ENCODE data around the gene PRKAG3.

PRKAG3 gene

GRCh38 chr2:218812861-218813260 lies 18.7 kb downstream of the PRKAG3 start:
- no peak for DNase-seq

DNA sequence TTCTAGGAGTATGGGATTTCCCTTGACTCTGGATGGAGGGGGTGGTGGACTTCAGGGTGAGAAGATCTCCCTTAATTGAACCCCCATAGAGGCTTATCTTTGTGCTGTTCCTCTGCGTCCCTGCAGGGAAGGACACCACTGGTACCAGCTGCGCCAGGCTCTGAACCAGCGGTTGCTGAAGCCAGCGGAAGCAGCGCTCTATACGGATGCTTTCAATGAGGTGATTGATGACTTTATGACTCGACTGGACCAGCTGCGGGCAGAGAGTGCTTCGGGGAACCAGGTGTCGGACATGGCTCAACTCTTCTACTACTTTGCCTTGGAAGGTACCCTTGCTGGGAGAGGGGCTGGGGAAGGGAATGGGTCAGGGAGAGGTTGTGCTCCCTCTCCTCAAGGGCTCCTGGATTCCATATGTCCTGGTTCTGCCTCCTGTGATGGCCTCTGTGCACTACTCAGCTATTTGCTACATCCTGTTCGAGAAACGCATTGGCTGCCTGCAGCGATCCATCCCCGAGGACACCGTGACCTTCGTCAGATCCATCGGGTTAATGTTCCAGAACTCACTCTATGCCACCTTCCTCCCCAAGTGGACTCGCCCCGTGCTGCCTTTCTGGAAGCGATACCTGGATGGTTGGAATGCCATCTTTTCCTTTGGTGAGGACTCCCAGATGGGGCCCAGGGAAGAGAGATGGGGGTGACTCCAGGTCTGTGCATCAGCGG lies 19.3 kb downstream of the PRKAG3 start:
- DNase-seq = no peak

GRCh38 chr2:218811382-218811781 lies 20.2 kb downstream of the PRKAG3 start:
- no peak for DNase-seq

DNA sequence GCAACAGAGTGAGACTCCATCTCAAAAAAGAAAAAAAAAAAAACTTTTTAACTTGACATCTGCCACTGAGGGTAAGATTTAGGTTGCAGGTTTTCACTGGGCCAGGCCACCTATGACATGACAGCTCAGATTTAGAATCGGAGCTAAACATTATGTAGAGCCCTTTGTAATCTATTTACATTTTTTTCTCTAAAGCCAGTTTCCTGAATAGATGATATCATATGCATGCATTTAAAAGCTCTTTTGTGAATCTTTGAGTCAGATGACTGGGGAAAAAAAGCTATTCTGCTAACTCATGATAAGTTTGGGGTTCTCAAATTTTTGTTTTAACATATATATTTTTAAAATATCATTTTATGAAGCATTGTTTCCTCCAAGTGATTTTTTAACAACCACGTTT lies 21.3 kb downstream of the PRKAG3 start:
- no peak for DNase-seq

GRCh38 chr2:218809515-218809914 lies 22.1 kb downstream of the PRKAG3 start:
- DNase-seq = no peak

- no peak for DNase-seq
Measured at GRCh38 chr2:218807626-218808025, 24.0 kb downstream of the PRKAG3 start.

DNA sequence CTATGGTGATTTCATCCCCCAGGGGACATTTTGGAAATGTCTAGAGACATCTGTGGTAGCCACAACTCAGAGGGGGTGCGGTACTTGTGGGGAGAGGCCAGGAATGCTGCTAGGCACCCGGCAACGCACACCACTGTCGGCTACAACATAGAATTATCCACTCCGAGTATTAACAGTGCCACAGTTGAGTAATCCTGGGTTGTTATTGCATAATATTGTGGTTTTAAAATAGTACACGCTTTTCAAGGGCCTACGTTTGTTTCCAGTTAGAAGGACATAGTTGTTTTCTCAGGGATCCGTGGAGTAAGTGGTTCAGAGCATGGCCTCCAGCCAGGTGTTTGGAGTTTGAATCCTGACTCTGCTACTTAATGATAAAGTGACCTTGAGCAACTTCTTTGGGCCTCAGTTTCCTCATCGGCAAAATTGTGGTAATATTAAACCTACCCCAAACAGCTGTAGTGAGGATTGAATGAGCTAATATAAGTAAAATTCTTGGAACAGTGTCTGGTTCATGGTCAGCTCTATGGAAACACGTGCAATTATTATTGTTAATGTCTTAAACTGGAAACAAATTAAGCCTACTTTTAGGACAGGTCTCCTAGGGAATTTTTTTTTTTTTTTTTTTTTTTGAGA lies 25.1 kb downstream of the PRKAG3 start:
- peak; percentile 38 for DNase-seq

DNA sequence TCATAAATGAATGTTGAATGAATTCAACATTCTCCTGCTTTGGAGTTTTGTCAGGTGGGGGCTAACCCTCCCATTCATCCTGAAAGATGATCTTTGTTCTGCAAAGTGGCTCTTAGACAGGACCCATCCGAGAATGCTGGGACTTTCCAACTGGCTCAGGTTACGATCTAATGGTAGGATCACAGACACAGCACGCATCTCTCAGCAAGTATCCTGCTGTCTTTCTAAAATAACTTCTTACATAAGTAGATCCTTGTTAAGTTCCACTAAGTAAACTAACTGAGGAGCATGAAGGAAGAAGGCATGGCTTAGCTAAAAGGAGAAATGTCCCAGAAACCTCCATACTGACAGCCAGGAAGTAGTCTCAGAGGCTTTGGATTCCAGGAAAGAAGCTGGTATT lies 26.0 kb downstream of the PRKAG3 start:
- peak; percentile 4 for DNase-seq

GRCh38 chr2:218804817-218805216 lies 26.8 kb downstream of the PRKAG3 start:
- no peak for DNase-seq

GRCh38 chr2:218802386-218802994 lies 29.1 kb downstream of the PRKAG3 start:
- DNase-seq = no peak

DNA sequence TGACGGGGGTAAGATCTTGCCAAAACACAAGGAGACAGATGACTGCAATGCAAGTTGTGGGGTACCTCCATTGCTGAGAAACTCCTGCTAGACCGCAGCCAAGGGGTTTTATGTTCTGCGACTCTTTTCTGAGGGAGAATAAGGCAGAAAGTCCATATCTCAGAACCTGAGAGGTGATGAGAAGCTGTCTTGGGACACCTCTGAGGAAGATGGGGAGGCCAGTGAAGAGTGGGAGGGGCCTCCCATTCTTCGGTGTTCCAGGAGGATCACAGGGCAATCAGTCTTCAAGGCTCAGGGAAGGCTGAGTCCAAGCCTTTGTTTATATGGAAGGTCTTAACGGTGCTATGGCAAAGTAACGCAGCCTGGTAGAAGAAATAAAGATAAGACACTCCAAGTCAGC lies 31.6 kb downstream of the PRKAG3 start:
- no peak for DNase-seq

DNA sequence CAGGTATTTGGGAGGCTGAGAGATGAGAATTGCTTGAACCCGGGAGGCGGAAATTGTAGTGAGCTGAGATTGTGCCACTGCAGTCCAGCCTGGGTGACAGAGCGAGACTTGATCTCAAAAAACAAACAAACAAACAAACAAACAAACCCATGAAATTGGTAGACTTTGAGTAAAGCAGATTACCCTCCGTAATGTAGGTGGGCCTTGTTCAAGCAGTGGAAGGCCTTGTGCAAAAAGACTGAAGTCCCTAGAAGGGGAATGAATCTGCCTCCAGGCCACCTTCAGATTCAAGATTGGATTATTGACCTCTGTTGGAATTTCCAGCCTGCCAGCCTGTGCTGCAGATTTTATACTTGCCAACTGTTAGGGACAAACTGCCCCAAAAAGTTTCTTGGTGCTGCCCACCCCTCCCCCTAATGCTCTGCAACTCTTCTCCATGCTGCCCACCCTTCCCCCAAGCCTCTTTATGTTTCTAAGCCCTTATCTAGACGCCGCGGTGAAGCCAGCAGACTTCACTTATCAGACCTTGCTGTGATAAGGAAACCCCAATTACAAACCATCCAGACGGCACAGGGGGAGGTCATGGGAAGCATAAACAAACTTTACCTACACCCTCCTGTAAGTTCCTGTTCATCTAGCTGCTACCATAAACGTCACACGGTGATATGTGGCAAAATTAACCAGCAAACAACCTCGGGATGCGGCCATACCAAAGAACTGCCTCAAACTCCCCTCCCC lies 32.7 kb downstream of the PRKAG3 start:
- no peak for DNase-seq

GRCh38 chr2:218796691-218797090 lies 34.9 kb downstream of the PRKAG3 start:
- no peak for DNase-seq

- DNase-seq = no peak
Measured at GRCh38 chr2:218792433-218792832, 39.2 kb downstream of the PRKAG3 start.

- DNase-seq = no peak
Measured at GRCh38 chr2:218788529-218789255, 42.9 kb downstream of the PRKAG3 start.

GRCh38 chr2:218786133-218786532 lies 45.5 kb downstream of the PRKAG3 start:
- no peak for DNase-seq

DNA sequence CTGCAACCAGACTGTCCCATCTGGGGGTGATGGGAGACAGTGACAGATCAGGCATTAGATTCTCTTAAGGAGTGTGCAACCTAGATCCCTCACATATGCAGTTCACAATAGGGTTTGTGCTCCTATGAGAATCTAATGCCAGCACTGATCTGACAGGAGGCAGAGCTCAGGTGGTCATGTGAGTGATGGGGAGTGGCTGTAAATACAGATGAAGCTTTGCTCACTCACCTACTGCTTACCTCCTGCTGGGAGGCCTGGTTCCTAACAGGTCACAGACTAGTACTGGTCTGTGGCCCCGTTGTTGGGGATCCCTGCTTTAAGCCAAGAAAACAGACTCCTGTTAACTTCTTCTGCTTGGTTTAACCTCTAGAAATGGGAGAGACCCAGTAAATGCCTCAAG lies 46.5 kb downstream of the PRKAG3 start:
- no peak for DNase-seq

DNA sequence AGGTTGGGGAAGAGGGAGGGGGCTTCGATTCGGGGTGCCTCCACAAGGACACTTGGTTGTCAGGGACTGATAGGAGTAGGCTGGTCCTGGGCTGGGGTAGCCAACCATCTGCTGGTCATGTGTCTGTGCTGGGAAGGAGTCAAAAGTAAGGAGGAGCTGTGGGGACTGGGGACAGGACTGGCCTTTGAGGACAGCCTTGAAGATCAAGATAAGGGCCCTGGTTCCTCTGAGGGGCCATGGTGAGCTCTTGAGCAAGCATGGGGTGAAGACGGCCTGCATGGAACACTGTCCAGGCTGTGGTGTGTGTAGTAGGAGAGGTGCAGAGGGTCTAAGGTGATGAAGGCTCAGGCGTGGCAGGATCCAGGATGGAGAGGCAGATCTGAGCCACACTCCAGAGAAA lies 47.9 kb downstream of the PRKAG3 start:
- no peak for DNase-seq

GRCh38 chr2:218782528-218782844 lies 49.1 kb downstream of the PRKAG3 start:
- no peak for DNase-seq

DNA sequence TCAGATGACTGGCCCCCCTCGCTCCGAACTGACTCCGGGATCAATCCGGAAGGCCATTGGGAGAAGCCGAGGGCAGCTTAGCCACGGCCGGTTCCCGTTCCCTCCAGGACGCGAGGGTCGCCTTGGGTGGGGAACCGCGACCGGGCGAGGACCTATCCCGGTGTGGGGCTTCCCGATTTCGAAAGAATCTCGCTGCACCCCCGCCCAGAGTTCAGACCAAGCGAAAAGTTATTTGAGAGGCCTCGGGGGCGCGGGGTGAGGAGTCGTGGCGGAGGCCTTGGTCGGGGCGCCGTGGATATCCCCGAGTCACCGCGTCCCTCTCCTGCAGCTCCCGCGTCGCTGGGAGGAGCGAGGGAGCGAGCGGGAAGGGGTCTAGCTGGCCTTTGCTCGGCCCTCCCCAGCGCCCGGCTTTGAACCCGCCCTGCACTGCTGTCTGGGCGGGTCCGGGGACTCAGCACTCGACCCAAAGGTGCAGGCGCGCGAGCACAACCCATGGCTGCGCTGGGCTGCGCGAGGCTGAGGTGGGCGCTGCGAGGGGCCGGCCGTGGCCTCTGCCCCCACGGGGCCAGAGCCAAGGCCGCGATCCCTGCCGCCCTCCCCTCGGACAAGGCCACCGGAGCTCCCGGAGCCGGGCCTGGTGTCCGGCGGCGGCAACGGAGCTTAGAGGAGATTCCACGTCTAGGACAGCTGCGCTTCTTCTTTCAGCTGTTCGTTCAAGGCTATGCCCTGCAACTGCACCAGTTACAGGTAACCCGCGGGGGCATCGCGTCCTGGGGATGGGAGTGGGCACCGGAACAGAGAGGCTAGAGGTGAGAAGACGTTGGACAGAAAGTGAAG lies 49.7 kb downstream of the PRKAG3 start, which contains the start of gene CYP27A1:
CYP27A1 (plus strand) TSS at position 457 of the 837 bp plus-strand sequence; CDS start at position 493, 36 bp downstream.
- DNase-seq = peak; percentile 12

DNA sequence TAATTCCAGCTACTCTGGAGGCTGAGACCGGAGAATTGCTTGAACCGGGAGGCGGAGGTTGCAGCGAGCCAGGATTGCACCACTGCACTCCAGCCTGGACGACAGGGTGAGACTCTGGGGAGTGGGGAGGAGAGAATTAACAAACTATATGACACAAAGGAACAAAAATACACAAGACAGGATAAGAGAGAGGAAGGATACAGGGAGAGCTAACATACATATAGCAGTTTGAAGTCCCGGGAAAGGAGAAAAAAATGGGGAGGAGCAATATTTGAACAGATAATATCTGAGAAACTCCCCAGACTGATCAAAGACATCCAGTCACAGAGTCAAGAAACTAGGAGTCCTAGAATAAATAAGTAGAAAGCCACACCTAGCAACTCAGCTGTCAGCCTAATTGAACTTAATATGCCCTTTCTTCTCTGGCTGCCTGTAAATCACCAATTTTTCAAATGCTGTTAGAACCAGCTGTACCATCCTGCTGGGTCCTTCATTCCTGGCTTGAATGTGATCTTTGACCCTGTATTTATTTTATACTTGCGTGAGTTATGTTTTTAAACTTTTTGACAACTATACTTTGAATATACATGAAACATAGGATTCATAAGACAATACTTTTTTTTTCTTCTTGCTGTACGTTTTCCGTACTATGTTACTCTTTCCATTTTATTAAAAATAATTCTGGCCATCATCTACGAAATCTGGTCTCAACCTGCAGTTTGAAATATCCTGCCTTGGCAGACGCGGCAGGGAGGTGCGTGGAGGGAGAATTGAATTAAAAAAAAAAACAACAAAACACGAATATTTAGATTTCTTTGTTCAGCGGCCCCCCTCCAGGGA lies 50.5 kb downstream of the PRKAG3 start:
- DNase-seq = no peak
